IPS-18c (cell line): ENCODE results near the gene CDC45.
"Not testable (repeated sequence)": the region's sequence is repeated elsewhere in the genome, so short reads cannot be mapped to it uniquely, and the experiment has no call there.

ENCODE experiments used
- H3K4me3 ChIP-seq: 2 replicates; pipeline ENCODE4 v1.7.0; 2013; ENCODE audit warnings: low read depth, mild to moderate bottlenecking, low read length, moderate library complexity; ENCODE audit not compliant: insufficient read depth
- H3K9me3 ChIP-seq: one replicate; pipeline ENCODE4 v1.6.1; 2013; ENCODE audit warnings: mild to moderate bottlenecking, low read length, moderate library complexity; ENCODE audit not compliant: control insufficient read depth, insufficient read depth

Gene CDC45

DNA sequence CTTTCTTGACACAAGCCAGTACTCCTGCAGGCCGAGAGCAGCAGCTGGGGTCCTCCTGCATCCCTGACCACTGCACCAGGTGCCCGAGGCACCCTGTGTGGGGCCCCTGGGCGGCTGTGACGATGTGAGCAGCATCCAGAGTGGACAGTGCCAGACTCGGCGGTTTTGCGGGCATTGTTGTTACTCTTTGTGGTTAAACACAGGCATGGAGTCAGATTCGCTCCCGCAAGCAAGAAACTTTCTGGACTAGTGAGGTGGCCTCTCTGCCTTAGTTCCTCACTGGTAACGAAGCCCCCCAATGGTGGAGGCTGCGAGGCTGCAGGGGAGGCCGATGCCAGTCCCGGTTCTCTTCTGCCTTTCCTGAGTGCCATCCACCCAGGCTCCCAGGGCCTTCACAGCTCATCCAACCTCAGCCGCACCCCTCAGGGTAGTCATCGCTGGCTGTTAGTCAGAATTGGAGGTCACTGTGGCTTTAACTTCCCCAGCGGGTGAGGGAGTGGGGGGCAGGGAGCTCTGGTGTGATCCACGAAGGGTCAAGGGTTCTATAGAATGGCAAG is 48.2 kb downstream of the CDC45 start:
- H3K4me3 ChIP-seq: no peak overlapping the region
- no peaks in the 10 kb centered on the region for H3K9me3 ChIP-seq

DNA sequence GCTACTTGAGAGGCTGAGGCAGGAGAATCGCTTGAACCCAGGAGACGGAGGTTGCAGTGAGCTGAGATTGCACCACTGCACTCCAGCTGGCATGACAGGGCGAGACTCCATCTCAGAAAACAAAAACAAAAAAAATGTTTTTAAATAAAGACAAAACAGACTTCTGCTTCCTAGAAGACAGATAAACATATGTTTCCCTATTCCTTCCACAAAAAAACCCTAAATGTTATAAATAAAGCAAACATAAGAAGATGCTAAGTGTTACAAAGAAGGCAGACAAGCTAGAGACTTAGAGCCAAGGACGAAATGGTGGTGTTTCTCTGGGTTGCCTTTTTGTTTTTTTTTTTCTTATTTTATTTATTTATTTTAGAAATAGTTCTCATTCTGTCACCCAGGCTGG is 50.1 kb downstream of the CDC45 start:
- Histone ChIP-seq H3K4me3 (no peak overlapping the region), H3K9me3 (no peaks in the 10 kb centered on the region)

DNA sequence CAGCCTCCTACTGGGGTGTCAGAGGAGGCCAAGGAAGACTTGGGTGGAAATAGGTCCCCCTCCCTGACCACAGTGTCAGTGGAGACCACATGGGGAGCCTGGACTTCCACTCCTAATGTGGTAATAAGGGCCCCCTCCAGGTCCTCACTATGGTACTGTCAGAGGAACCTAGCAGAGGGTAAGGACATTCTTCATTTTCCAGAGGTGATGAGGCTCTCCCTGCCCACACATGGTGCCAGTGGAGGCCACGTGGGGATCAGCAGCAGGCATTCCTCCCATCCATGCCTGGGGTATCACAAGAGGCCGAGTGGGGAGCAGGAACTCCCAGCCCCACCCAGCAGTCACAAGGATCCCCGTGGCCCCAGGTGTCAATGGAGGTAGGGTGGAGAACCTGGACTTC is 51.0 kb downstream of the CDC45 start:
- Histone ChIP-seq H3K9me3 (no peaks in the 10 kb centered on the region), H3K4me3 (no peak overlapping the region)

DNA sequence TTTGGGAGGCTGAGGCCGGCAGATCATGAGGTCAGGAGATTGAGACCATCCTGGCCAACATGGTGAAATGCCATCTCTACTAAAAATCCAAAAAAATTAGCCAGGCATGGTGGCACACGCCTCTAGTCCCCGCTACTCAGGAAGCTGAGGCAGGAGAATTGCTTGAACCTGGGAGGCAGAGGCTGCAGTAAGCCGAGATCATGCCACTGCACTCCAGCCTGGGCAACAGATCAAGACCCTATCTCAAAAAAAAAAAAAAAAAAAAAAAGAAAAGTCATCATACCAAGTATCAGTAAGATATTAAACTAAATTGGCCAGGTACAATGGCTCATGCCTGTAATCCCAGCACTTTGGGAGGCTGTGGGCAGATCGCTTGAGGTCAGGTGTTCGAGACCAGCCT is 51.6 kb downstream of the CDC45 start:
- not testable (repeated sequence) for H3K9me3 ChIP-seq, H3K4me3 ChIP-seq

DNA sequence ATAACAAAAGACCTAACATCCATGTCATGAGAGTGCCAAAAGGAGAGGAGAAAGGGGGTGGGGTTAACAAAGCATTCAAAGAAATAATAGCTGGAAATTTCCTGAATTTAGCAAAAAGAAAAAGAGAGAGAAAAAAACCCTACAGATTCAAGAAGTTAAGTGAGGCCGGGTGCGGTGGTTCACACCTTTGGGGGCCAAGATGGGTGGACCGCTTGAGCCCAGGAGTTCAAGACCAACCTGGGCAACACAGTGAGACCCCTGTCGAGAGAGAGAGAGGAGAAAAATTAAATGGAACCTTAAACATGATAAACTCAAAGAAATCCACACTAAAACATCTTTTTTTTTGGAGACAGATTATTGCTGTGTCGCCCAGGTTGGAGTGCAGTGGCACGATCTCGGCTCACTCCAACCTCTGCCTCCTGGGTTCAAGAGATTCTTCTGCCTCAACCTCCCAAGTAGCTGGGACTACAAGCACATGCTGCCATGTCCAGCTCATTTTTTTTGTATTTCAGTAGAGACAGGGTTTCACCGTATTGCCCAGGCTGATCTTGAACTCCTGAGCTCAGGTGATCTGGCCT is 53.4 kb downstream of the CDC45 start:
- no peak overlapping the region for H3K4me3 ChIP-seq
- H3K9me3 ChIP-seq: no peaks in the 10 kb centered on the region

DNA sequence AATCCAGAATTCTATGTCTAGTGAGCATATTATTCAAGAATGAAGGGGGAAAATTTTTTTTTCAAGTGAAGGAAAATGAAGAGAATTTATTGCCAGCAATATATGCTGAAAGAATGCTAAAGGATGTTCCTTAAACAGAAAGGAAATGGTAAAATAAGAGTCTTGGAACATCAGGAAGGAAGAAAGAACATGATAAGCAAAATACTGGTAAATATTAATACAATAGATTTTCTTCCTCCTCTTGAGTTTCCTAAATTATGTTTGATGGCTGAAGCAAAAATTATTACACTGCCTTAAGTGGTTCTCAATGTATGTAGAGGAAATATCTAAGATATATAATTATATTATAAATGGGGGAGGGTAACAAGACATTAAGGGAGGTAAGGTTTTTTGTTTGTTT is 54.1 kb downstream of the CDC45 start:
- H3K4me3 ChIP-seq: no peak overlapping the region
- H3K9me3 ChIP-seq: no peaks in the 10 kb centered on the region

DNA sequence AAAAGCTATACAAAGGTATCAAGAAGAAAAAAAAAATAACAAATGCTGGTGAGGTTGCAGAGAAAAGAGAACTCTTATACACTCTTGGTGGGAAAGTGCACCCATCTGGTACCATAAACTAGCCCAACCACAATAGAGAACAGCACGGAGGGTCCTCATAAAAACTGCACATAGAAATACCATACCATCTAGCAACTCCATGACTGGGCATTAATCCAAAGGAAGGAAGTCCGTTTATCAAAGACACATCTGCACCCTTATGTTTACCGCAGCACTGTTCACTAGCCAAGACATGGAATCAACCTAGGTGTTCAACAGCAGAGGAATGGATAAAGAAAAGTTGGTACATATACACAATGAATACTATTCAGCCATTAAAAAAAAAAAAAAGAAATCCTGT is 55.3 kb downstream of the CDC45 start:
- Histone ChIP-seq H3K4me3 (no peak overlapping the region), H3K9me3 (no peaks in the 10 kb centered on the region)

DNA sequence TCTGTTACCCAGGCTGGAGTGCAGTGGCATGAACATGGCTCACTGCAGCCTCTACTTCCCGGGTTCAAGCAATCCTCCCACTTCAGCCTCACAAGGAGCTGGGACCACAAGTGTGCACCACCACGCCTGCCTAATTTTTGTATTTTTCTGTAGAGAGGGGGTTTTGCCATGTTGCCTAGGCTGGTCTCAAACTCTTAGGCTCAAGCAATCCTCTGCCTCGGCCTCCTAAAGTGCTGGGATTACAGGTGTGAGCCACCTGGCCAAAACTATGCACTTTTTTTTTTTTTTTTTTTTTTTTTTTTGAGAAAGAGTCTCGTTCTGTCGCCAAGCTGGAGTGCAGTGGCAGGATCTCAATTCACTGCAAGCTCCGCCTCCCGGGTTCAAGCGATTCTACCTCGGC is 56.8 kb downstream of the CDC45 start:
- Histone ChIP-seq H3K4me3 (no peak overlapping the region), H3K9me3 (no peaks in the 10 kb centered on the region)

DNA sequence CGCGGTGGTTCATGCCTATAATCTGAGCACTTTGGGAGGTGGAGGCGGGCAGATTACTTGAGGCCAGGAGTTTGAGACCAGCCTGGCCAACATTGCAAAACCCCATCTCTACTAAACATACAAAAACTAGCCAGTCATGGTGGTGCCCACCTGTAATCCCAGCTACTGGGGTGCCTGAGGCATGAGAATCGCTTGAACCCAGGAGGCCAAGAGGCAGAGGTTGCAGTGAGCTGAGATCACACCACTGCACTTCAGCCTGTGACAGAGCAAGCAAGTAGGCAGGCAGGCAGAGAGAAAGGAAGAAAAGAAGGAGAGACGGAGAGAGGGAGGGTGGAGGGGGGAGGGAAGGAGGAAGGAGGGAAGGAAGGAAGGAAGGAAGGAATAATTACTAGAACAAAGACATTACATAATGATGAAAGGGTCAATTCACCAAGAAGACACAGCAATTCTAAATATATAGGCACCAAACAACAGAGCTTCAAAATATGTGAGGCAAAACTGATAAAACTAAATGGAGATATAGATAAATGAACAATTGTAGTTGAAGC is 58.3 kb downstream of the CDC45 start:
- no peaks in the 10 kb centered on the region for H3K9me3 ChIP-seq
- no peak overlapping the region for H3K4me3 ChIP-seq

DNA sequence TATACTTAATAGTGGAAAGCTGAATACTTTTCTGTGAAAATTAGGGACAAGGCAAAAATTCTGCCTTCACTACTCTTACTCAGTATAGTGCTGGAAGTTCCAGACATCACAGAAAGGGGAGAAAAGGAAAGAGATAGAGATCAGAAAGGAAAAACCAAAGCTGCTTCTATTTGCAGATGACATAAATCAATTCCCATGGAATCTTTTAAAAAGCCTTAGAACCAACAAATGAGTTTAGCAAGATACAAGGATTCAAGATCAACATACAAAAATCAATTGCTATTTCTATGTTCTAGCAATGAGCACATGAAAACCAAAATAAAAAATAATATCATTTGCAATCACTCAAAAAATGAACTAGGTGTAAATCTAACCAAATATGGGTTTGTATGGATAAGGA is 60.7 kb downstream of the CDC45 start:
- H3K9me3 ChIP-seq: no peaks in the 10 kb centered on the region
- no peak overlapping the region for H3K4me3 ChIP-seq

DNA sequence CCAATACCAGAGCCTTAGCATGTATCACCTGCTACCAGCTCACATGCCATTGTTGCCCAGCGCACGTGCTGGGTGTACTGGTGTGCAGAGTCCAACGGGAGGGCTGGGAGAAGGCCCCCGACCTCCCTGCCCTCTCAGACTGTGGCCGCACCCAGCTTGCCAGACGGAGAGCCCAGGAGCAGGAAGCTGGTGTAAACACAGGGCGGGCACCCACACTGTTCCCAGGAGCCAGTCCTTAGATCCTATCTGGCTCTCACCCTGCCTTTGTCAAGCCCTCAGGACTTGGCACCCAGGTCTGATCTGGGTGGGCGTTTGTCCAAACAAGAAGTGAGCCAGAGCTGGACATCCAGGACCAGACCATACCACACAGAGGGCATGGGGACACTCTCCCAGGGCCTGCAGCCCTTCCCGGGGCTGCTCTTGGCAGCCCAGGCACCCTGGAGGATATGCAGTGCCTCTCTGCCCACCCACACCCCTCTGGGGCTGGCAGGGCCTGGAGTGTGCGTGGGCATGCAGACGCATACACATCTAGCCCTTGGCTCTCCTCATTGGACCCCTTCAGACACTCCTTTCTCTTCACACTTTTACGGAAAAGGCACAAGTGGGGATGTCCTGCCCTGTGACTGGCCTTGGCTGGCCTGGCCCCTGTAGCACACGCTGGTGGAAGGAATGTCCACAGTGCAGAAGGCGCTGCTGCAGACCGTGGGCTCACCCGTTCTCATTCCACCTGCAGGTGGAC is 64.4 kb downstream of the CDC45 start:
- Histone ChIP-seq H3K4me3 (no peak overlapping the region), H3K9me3 (no peaks in the 10 kb centered on the region)

DNA sequence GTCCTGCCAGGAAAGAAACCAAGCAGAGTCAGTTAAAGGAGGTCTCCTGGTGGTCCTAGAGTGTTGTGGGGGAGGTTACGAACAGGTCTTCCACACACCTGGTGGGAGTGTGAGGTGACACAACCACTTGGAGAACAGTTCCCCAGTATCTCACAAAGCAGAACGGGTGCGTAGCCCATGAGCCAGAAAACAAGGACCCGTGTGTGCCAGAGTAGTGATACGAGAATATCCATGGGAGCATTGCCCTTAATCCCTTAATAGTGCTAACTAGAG is 66.2 kb downstream of the CDC45 start:
- H3K4me3 ChIP-seq: no peak overlapping the region
- no peaks in the 10 kb centered on the region for H3K9me3 ChIP-seq

DNA sequence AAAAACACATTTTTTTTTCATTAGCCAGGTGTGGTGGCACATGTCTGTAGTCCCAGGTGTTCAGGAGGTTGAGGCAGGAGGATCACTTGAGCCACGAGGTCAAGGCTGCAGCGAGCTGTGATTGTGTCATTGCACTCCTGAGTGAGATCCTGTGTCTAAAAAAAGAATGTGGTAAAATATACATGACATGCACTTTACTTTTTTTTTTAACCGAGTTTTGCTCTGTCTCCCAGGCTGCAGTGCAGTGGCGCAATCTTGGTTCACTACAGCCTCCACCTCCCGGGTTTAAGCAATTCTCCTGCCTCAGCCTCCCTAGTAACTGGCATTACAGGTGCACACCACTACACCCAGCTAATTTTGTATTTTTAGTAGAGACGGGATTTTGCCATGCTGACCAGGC is 67.0 kb downstream of the CDC45 start:
- H3K9me3 ChIP-seq: no peaks in the 10 kb centered on the region
- H3K4me3 ChIP-seq: no peak overlapping the region

DNA sequence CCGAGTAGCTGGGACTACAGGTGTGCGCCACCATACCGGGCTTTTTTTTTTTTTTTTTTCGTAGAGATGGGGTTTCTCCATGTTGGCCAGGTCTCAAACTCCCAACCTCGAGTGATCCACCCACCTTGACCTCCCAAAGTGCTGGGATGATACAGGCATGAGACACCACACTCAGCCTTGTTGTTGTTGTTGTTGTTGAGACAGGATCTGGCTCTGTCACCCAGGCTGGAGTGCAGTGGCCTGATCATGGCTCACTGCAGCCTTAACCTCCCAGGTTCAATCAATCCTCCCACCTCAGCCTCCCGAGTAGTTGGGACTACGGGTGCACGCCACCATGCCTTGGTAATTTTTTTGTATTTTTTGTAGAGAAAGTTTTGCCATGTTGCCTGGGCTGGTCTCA is 67.9 kb downstream of the CDC45 start:
- no peaks in the 10 kb centered on the region for H3K9me3 ChIP-seq

DNA sequence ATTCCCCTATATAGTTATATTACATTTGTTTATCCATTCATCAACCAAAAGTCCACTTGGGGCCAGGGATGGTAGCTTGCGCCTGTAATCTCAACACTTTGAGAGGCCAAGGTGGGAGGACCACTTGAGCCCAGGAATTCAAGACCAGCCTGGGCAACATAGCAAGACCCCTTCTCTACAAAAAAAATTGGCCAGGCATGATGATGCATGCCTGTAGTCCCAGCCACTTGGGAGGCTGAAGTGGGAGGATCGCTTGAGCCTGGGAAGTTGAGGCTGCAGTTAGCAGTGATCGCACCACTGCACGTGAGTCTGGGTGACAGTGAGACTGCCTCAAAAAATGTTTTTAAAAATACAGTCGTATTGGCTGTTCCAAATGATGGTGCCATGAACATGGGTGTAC is 68.7 kb downstream of the CDC45 start:
- not testable (repeated sequence) for H3K4me3 ChIP-seq, H3K9me3 ChIP-seq

More for the DNA sequence above, 67.9 kb downstream of the CDC45 start:
- H3K4me3 ChIP-seq: no peak overlapping the region

DNA sequence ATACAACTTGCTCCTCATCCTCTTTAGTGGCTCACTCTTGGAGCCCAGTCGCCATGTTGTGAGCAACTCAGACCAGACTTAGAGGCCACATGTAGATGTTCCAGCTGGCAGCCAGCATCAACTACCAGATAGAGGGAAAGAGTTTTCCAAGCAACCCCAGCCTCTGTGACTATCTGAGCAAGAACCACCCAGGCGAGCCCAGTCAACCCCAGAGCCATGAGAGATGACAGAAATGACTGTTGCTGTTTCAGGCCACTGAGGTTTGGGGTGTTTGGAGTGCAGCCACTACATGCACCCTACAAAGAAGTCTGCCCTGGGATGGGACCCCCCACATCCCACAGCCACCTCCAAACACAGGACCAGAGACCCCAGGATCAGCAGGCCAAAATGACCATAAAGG is 69.2 kb downstream of the CDC45 start:
- Histone ChIP-seq H3K9me3 (no peaks in the 10 kb centered on the region), H3K4me3 (no peak overlapping the region)

DNA sequence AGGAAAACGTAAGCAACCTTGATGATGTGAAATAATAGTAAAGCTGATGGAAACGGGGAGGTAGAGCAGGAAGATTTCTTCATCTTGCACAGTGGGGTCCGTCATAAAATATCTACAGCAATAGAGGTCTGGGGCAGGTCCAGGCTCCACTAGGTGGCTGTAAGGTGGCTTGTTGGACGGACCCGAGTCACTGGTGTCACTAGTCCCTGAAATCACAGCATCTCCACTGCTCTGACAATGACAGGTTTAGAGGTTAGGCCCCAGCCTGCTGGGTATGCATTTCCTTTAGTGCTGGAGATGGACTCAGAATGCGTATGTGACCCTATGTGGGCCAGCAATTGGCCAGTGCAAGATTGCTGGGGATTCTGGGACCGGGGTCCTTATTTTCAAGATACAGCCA is 69.7 kb downstream of the CDC45 start:
- no peaks in the 10 kb centered on the region for H3K9me3 ChIP-seq
- no peak overlapping the region for H3K4me3 ChIP-seq

DNA sequence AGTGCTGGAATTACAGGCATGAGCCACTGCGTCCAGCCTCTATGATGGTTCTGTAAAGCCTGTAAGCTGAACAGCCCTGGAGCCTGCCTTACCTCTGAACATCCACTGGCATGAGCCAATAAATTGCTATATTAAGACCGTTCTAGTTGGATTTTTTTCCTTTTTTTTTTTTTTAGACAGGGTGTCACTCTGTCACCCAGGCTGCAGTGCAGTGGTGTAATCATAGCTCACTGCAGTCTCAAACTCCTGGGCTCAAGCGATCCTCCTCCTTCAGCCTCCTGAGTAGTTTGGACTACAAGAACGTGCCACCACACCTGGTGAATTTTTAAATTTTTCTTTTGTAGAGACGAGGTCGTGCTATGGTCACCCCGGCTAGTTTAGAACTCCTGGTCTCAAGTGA is 70.7 kb downstream of the CDC45 start:
- H3K4me3 ChIP-seq: no peak overlapping the region
- no peaks in the 10 kb centered on the region for H3K9me3 ChIP-seq

DNA sequence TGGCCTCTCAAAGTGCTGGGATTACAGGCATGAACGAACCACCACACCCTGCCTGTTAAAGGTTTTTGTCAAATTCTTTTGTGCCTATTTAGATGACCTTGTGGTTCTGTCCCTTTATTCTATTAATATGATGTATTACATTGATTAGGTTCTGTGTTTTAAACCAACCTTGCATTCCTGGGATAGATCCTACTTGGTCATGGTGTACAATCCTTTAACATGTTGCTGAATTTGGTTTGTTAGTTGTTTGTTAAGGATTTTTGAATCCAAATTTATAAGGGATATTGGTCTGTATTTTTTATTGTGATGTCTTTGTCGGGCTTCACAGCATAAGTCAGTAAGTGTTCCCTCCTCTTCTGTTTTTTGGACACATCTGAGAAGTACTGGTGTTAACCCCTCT is 73.5 kb downstream of the CDC45 start:
- Histone ChIP-seq H3K4me3 (no peak overlapping the region), H3K9me3 (no peaks in the 10 kb centered on the region)
